Motor neuron (in vitro differentiated cells): Measurements from ENCODE around the gene CCT3. TPM values are rescaled to one million over a fixed set of nuclear protein-coding genes. Genes with fewer than 3 reads are reported as not detected.
"Not testable (repeated sequence)": the region's sequence is repeated elsewhere in the genome, so short reads cannot be mapped to it uniquely, and the experiment has no call there.

Experiments
- ATAC-seq, 8 experiments: fragments of 200-7000 bp; cut with Tn5 transposase; replicated peaks in 6 of 8; 2 replicates each; pipeline ENCODE4 v1.8.0; 2021; ENCODE audit warnings: mild to moderate bottlenecking in 8 of 8, moderate library complexity in 8 of 8
- H3K27ac ChIP-seq, 2 donors: fragments of 250-450 bp; sonication (Bioruptor Pico); 2 replicates each; pipeline ENCODE4 v1.9.0; 2021; ENCODE audit warnings: antibody characterized with exemption in 2 of 2, mild to moderate bottlenecking in 2 of 2, moderate library complexity in 1 of 2
- H3K4me1 ChIP-seq, 2 donors: fragments of 250-450 bp; sonication (Bioruptor Pico); replicated peaks in 1 of 2; 2 replicates each; pipeline ENCODE4 v1.6.1; 2021; ENCODE audit warnings: antibody characterized with exemption in 2 of 2, mild to moderate bottlenecking in 2 of 2, moderate library complexity in 1 of 2
- H3K4me3 ChIP-seq, 5 donors: fragments of 250-450 bp; sonication (Bioruptor Pico); 2 replicates each; pipeline ENCODE4 v1.9.0; 2021; ENCODE audit warnings: antibody characterized with exemption in 5 of 5, mild to moderate bottlenecking in 5 of 5, moderate library complexity in 4 of 5
- WGBS, 10 experiments: fragments of 450-650 bp; shearing (Covaris generic); methylation state at CpG; one replicate each; pipeline ENCODE4 v1.0.0; 2022; 5-methylcytosine and 5-hydroxymethylcytosine counted together
- in situ Hi-C, 9 experiments: fragments of 400-800 bp; cut with MboI; loops; one replicate each; pipeline ENCODE4 v1.15.0; 2021; ENCODE audit warnings: low sequenced_read_pairs in 9 of 9, low pct_unique_long_range_greater_than_20kb in 2 of 9; ENCODE audit not compliant: unreplicated experiment in 9 of 9
- total RNA-seq, 8 experiments: library from RNA; unstranded; fragments of 300-600 nt; gene quantifications; 2 replicates each; pipeline versions ENCODE4 v1.2.3 to v1.2.4, GENCODE V29; 2022

CCT3 gene
- total RNA-seq, 8 experiments from 2014 or later: 204 to 465 (median 351) TPM

DNA sequence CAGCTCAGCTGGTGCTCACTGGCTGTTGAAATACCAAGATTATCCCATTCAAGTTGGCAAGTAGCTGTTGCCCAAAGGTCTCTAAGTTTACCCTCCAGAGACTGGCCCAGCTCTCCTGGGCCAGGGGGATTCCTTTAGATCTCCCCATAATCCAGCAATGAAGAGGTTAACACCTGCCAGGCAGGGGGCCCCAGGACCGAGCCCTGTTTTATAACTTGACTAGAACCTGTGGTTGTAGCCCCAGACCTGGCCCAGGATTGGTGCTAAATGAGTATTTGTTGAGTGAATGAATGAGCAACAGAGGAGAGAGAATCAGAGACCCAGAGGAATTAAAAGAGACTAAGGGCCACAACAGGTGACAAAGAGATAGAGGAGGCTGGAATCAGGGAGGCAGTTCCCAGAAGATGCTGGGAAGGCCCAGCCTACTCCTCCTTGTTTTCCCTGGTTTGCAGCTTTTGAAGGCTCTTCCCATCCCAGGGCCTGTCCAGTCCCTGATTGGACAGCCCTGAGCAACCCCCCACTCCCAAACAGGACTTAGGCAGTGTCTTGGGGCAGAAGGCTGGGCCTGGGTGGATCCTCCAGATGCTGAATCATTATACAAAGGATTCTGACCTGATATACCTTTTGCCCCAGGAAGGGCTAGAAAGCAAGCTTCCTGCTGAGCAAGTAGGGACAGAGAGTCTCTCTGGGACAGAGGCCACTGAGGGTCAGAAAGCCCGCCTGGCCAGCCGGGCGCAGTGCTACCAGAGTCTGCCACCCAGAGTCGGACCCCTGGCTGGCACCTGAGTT is 28.5 kb upstream of the CCT3 start:
- H3K27ac ChIP-seq: no peak overlapping the region
- 0 to 100% (median 61%) methylated on average over 1 to 4 of the region's 5 CpGs; no CpG with 5 or more reads in 5 of the 10 experiments for WGBS, 10 experiments

DNA sequence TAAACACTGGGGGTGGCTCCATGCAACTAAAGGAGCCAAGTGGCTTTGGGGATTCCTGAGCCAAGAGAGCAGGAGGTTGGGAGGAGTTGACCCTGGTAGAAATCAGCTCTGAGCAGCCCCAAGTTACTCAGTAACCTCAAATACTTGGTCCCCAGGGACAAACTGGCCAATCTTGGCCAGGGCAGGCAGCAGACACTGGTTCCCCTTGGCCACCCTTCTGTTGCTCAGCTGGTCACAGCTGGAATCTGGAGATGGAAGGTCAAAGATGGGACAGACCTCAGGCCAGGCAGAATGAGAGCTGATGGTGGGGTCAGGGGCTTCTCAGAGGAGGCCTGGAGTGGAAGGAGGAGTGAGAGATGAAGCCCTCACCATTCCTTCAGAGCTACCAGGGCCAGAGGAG is 27.7 kb upstream of the CCT3 start:
- ATAC-seq: no peak
- H3K4me1 ChIP-seq: peaks cover 0 to 2% of the 10 kb centered on the region in 2 donors
- in situ Hi-C loops: no loop called here
- H3K4me3 ChIP-seq: no peak overlapping the region
- H3K27ac ChIP-seq: no peak overlapping the region

More for the DNA sequence above, 28.5 kb upstream of the CCT3 start:
- no peak overlapping the region for H3K4me3 ChIP-seq
- peaks cover 0 to 2% of the 10 kb centered on the region in 2 donors for H3K4me1 ChIP-seq
- in situ Hi-C loops: no loop called here
- ATAC-seq: peak in 1 of 8 experiments; percentile 60

DNA sequence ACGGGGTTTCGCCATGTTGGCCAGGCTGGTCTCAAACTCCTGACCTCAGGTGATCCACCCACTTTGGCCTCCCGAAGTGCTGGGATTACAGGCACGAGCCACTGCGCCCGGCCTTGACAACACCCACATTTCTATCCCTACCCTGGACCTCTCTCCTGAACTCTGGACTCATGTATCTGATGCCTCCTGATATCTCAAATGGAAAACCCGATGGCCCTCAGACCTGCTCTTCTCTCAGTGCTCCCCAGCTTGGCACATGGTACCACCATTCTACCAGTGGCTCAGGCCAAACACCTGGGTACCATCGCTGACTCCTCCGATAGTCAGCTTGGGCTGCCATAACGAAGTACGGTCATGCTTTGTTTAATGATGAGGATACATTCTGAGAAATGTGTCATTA is 22.4 kb upstream of the CCT3 start:
- ATAC-seq: no peak
- 82 to 100% (median 94%) methylated on average over 1 to 9 of the region's 11 CpGs; no CpG with 5 or more reads in 1 of the 10 experiments for WGBS, 10 experiments
- peaks cover 3% of the 10 kb centered on the region in 2 donors for H3K4me1 ChIP-seq
- in situ Hi-C loops: no loop called here
- H3K27ac ChIP-seq: no peak overlapping the region
- H3K4me3 ChIP-seq: no peak overlapping the region

DNA sequence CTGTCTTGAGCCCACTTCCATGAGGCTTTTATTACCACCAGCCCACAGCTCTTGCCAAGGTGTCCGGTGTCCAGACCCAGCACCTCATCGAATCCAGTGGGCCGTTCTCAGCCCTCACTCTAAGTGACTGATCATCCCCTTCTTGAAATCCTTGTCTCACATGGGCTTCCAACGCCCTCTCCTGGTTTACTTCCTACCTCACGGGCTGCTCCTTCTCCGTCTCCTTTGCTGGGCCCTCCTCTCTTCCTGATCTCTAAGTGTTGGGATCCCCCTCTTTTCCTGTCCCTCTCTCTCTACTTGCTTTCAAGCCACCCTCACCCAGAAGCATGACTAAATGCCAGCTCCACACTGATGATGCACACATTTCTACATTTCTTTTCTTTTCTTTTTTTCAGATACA is 21.9 kb upstream of the CCT3 start:
- Histone ChIP-seq H3K27ac (no peak overlapping the region), H3K4me3 (no peak overlapping the region), H3K4me1 (peaks cover 3% of the 10 kb centered on the region in 2 donors)
- ATAC-seq: peak in 5 of 8 experiments; percentile 7 to 97 (median 52)
- 10 to 50% (median 22%) methylated on average over 1 to 6 of the region's 6 CpGs; no CpG with 5 or more reads in 1 of the 10 experiments for WGBS, 10 experiments
- in situ Hi-C loops: no loop called here

DNA sequence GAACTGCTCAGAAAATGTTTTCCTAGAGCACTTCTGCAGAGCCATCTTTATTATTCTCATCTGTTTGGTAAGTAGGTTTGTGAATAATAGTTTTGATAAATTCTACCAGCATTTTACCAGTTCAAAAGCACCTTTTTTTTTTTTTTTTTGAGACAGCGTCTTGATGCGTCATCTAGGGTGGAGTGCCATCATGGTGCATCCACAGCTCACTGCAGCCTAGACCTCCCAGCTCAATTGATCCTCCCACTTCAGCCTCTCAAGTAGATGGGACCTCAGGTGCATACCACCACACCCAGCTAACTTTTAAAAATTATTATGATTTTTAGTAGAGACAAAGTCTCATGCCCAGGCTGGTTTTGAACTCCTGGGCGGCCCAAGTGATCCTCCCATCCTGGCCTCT is 21.2 kb upstream of the CCT3 start:
- H3K4me3 ChIP-seq: no peak overlapping the region
- H3K27ac ChIP-seq: no peak overlapping the region
- peaks cover 3% of the 10 kb centered on the region in 2 donors for H3K4me1 ChIP-seq
- in situ Hi-C loops: no loop called here
- peak in 1 of 8 experiments; percentile 61 for ATAC-seq
- WGBS, 10 experiments: 24 to 100% (median 94%) methylated on average over 1 to 3 of the region's 3 CpGs; no CpG with 5 or more reads in 2 of the 10 experiments

DNA sequence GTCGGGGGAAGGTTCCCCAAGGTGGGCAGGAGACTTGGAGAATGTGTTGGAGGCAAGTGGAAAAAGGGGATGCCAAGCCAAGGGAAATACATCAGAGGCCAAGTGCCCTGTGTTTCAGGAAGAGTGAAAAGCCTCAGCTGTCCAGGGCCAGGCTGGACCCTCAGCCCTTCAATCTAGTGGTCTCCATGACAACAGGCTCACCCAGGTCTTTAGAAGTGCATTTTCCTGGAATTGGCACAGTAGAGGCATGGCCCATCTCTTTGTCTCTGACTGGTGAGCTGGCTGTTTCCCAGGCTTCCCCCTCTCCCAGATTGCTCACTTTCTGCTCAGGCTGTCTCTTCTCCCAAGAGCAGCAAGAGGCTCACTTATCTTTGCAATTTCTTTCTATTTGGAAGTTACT is 20.5 kb upstream of the CCT3 start:
- H3K4me3 ChIP-seq: no peak overlapping the region
- 0 to 83% (median 53%) methylated on average over 1 of the region's 1 CpG; no CpG with 5 or more reads in 4 of the 10 experiments for WGBS, 10 experiments
- peak in 5 of 8 experiments; percentile 73 to 93 (median 82) for ATAC-seq
- no peak overlapping the region for H3K27ac ChIP-seq
- H3K4me1 ChIP-seq: peaks cover 3% of the 10 kb centered on the region in 2 donors
- in situ Hi-C loops: no loop called here

DNA sequence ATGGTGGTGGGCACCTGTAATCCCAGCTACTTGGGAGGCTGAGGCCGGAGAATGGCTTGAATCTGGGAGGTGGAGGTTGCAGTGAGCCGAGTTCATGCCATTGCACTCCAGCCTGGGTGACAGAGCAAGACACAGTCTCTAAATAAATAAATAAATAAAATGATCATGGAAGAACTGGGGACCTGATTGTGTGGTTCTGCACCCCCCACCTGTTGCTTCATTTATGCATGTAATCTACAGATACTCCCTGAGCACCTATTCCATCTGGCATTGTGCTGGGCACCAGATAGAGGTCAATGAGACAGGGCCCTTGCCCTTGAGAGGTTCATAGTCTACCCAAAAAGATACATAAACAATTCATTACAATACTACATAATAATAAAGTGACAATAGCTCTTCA is 19.9 kb upstream of the CCT3 start:
- Histone ChIP-seq H3K4me1 (peaks cover 3% of the 10 kb centered on the region in 2 donors), H3K27ac (no peak overlapping the region), H3K4me3 (no peak overlapping the region)
- in situ Hi-C loops: no loop called here
- 0 to 100% (median 79%) methylated on average over 1 to 2 of the region's 2 CpGs; no CpG with 5 or more reads in 2 of the 10 experiments for WGBS, 10 experiments
- ATAC-seq: no peak

DNA sequence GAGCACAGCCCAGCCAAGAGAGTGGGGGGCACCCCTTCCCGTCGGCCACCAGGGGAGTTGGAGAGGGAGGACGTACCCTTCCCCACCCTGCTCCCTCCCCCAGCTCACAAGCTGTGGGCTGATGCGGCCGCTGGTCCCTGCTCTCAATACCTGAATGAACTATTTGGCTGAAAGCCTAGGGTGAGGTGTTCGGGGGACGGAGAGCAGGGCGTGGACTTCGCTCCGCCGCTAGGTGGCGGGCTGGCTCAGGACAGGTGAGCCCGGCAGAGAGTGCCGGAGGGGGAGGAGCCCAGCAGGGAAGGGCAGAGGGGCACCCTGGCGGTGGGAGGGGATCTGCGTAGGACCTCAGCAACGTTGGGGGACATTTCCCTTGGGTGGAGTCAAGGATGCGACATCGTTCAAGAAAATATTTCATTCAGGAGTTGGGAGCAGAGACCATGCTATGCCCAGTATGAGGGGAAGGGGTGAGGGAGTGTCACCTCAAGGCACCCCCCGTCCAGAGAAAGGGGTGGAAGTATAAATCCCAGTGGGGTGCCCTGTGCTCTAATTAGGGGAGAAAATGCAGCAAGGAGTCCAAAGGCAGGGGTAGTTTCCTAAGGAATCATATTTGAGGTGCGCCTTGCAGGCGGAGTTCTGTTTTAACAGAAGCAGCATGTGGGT is 18.9 kb upstream of the CCT3 start:
- H3K4me1 ChIP-seq: peaks cover 3% of the 10 kb centered on the region in 2 donors
- H3K4me3 ChIP-seq: no peak overlapping the region
- peak; percentile 56 to 88 (median 78) for ATAC-seq
- in situ Hi-C loops: no loop called here
- H3K27ac ChIP-seq: no peak overlapping the region
- WGBS, 10 experiments: 0 to 50% (median 20%) methylated on average over 1 to 13 of the region's 22 CpGs; no CpG with 5 or more reads in 2 of the 10 experiments

DNA sequence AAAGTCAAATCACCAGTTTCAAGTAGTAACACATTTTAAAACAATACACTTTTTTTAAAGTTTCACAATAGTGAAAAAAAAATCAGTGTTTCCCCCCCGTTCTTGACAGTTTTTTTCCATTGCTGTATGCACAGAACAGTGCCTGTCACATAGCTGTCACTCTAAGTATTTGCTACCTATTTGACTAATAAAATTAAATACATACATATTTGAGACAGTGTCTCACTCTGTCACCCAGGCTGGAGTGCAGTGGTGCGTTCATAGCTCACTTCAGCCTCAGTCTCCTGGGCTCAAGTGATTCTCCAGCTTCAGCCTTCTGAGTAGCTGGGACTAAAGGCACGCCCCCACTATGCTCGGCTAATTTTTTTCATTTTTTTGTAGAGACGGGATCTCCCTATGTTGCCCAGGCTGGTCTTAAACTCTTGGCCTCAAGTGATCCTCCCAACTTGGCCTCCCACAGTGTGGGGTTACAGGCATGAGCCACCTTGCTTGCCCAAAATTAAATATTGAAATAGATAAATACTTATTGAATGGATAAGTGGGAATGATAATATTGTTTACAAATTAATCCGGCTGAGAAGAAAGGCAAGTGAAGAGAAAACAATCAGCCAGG is 18.3 kb upstream of the CCT3 start:
- Histone ChIP-seq H3K4me3 (no peak overlapping the region), H3K27ac (no peak overlapping the region), H3K4me1 (peaks cover 3% of the 10 kb centered on the region in 2 donors)
- ATAC-seq: peak in 3 of 8 experiments; percentile 4 to 13 (median 11)
- in situ Hi-C loops: no loop called here
- WGBS, 10 experiments: 0 to 83% (median 42%) methylated on average over 2 to 6 of the region's 6 CpGs

DNA sequence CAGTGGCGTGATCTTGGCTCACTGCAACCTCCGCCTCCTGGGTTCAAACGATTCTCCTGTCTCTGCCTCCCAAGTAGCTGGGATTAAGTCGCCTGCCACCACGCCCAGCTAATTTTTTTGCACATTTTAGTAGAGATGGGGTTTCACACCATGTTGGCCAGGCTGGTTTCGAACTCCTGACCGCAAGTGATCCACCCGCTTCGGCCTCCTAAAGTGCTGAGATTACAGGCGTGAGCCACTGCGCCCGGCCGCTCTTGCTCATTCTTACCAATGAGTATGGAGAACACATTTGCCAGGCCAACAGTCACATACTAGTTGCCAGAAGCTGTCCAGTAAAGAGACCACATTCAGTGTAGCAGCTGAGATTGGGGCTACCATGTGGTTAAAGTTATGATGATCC is 14.4 kb upstream of the CCT3 start:
- WGBS, 10 experiments: 67 to 100% (median 85%) methylated on average over 1 to 10 of the region's 13 CpGs; no CpG with 5 or more reads in 2 of the 10 experiments
- H3K4me1 ChIP-seq, in situ Hi-C loops, H3K27ac ChIP-seq, ATAC-seq, H3K4me3 ChIP-seq: not testable (repeated sequence)

DNA sequence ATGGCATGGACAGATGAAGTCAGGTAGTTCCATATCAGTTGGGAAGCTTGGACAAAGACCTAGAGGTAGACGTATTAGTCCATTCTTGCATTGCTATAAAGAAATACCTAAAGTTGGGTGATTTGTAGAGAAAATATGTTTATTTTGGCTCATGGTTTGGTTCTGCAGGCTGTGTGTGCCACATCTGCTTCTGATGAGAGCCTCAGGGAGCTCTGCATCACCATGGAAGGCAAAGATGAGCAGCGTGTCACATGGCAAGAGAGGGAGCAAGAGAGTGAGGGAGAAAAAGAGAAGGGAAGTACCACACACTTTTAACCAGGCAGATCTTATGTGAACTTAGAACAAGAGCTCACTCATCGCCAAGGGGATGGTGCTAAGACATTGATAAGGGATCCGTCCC is 9.2 kb upstream of the CCT3 start:
- 53 to 92% (median 68%) methylated on average over 3 to 4 of the region's 4 CpGs; no CpG with 5 or more reads in 4 of the 10 experiments for WGBS, 10 experiments
- ATAC-seq: peak in 2 of 8 experiments; percentile 10 to 13
- in situ Hi-C loops: no loop called here

DNA sequence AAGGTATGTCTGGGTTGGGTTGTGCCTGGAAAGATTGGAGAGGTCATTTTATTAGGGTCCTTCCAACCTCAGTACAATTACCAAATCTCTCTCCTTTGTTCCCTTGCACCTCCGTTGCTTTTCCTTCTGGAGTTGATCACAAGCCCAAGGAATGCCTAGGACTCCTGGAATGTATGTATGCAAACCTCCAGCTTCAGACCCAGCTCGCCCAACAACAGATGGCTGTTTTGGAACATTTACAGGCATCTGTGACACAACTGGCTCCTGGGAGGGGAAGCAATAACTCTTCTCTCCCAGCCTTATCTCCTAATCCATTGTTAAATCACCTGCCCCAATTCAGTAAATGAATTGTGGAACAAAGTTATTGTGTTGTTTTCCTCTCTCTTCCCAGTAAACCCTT is 8.5 kb upstream of the CCT3 start:
- in situ Hi-C loops: no loop called here
- ATAC-seq: peak in 3 of 8 experiments; percentile 84 to 97 (median 90)
- Histone ChIP-seq H3K4me1 (no peaks in the 10 kb centered on the region), H3K4me3 (no peak overlapping the region), H3K27ac (no peak overlapping the region)
- 0 to 50% (median 16%) methylated on average over 1 to 2 of the region's 2 CpGs; no CpG with 5 or more reads in 3 of the 10 experiments for WGBS, 10 experiments

More for the DNA sequence above, 9.2 kb upstream of the CCT3 start:
- Histone ChIP-seq H3K27ac (no peak overlapping the region), H3K4me3 (no peak overlapping the region), H3K4me1 (no peaks in the 10 kb centered on the region)

DNA sequence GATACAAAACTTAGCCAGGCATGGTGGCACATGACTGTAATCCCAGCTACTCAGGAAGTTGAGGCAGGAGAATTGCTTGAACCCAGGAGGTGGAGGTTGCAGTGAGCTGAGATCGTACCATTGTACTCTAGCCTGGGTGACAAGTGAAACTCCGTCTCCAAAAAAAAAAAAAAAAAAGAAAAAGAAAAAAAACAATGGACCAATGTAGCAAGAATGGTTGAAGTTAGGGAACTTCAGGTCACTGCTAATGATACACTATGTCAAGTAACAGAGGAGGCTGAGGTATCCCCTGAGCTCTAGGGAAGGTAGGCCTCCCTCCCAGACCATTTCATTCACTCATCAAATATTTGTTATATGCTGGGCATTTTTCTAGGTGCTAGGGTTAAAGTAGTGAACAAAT is 7.9 kb upstream of the CCT3 start:
- ATAC-seq, H3K4me3 ChIP-seq, in situ Hi-C loops, H3K4me1 ChIP-seq, H3K27ac ChIP-seq: not testable (repeated sequence)
- 35 to 89% (median 75%) methylated on average over 1 to 2 of the region's 2 CpGs; no CpG with 5 or more reads in 2 of the 10 experiments for WGBS, 10 experiments
